Mesendoderm (in vitro differentiated cells): Measurements from ENCODE around the gene XRN1. TPM values are rescaled to one million over a fixed set of nuclear protein-coding genes. Genes with fewer than 3 reads are reported as not detected.

Experiments
- DNase-seq: peaks from one replicate; pipeline ENCODE4 v3.0.0; 2013
- H2AK5ac ChIP-seq: 2 replicates; pipeline ENCODE4 v1.6.1; 2013; ENCODE audit warnings: low read length, inconsistent platforms
- H2BK120ac ChIP-seq: 2 replicates; pipeline ENCODE4 v1.6.1; 2013; ENCODE audit warnings: low read depth, mild to moderate bottlenecking, low read length, moderate library complexity, mixed read lengths
- H2BK15ac ChIP-seq: replicated peaks from 2 replicates; pipeline ENCODE4 v1.6.1; 2013; ENCODE audit warnings: low read depth, mild to moderate bottlenecking, moderate library complexity
- H2BK5ac ChIP-seq: 2 replicates; pipeline ENCODE4 v1.6.1; 2013; ENCODE audit warnings: low read length, inconsistent platforms
- H3K18ac ChIP-seq: 2 replicates; pipeline ENCODE4 v1.6.1; 2013; ENCODE audit warnings: mild to moderate bottlenecking, low read length, mixed read lengths
- H3K23ac ChIP-seq: one replicate; pipeline ENCODE4 v1.6.1; 2013; ENCODE audit warnings: low read length
- H3K27ac ChIP-seq: 2 replicates; pipeline ENCODE4 v1.5.1; 2013; ENCODE audit warnings: low read depth, mild to moderate bottlenecking, inconsistent platforms, low read length, moderate library complexity
- H3K27me3 ChIP-seq: 2 replicates; pipeline ENCODE4 v1.6.1; 2013; ENCODE audit warnings: low read length, control low read depth, mild to moderate bottlenecking, inconsistent platforms; ENCODE audit not compliant: insufficient read depth, poor library complexity
- H3K36me3 ChIP-seq: 2 replicates; pipeline ENCODE4 v1.6.1; 2013; ENCODE audit warnings: low read length, inconsistent platforms; ENCODE audit not compliant: control insufficient read depth, insufficient read depth
- H3K4ac ChIP-seq: one replicate; pipeline ENCODE4 v1.6.1; 2013; ENCODE audit warnings: low read depth, mild to moderate bottlenecking, low read length, moderate library complexity
- H3K4me1 ChIP-seq: 2 replicates; pipeline ENCODE4 v1.6.1; 2013; ENCODE audit warnings: low read depth, low read length, inconsistent platforms; ENCODE audit not compliant: control insufficient read depth
- H3K4me2 ChIP-seq: 2 replicates; pipeline ENCODE4 v1.6.1; 2013; ENCODE audit warnings: low read length
- H3K4me3 ChIP-seq: 2 replicates; pipeline ENCODE4 v1.5.1; 2013; ENCODE audit warnings: mild to moderate bottlenecking, low read length
- H3K56ac ChIP-seq: one replicate; pipeline ENCODE4 v1.6.1; 2013; ENCODE audit warnings: low read length
- H3K79me1 ChIP-seq: 2 replicates; pipeline ENCODE4 v1.6.1; 2013; ENCODE audit warnings: low read length, inconsistent platforms
- H3K79me2 ChIP-seq: 2 replicates; pipeline ENCODE4 v1.6.1; 2013; ENCODE audit warnings: mild to moderate bottlenecking, low read length; ENCODE audit not compliant: control insufficient read depth, insufficient read depth
- H3K9ac ChIP-seq: 2 replicates; pipeline ENCODE4 v1.6.1; 2013; ENCODE audit warnings: low read length, inconsistent platforms
- H4K5ac ChIP-seq: one replicate; pipeline ENCODE4 v1.6.1; 2013; ENCODE audit warnings: low read length
- H4K8ac ChIP-seq: one replicate; pipeline ENCODE4 v1.6.1; 2013; ENCODE audit warnings: low read depth, mild to moderate bottlenecking, control low read depth, low read length, moderate library complexity
- WGBS: extraction: QIAGEN DNeasy Blood & Tissue Kit; methylation state at CpG from one replicate; pipeline ENCODE4 v1.1.7; 2013; ENCODE audit warnings: low lambda C conversion rate, missing lambda C conversion rate; ENCODE audit not compliant: insufficient coverage; ENCODE audit errors: extremely low coverage; 5-methylcytosine and 5-hydroxymethylcytosine counted together
- polyA plus RNA-seq, 2 experiments: library from polyadenylated mRNA; stranded (reverse); fragments of 200-250 nt; gene quantifications; one replicate each; pipeline ENCODE4 v1.2.3, GENCODE V29; 2013

Gene XRN1
- polyA plus RNA-seq (2013, experiment 1 of 2), result 4.7 TPM
- polyA plus RNA-seq (2013, experiment 2 of 2), result 5.7 TPM

DNA sequence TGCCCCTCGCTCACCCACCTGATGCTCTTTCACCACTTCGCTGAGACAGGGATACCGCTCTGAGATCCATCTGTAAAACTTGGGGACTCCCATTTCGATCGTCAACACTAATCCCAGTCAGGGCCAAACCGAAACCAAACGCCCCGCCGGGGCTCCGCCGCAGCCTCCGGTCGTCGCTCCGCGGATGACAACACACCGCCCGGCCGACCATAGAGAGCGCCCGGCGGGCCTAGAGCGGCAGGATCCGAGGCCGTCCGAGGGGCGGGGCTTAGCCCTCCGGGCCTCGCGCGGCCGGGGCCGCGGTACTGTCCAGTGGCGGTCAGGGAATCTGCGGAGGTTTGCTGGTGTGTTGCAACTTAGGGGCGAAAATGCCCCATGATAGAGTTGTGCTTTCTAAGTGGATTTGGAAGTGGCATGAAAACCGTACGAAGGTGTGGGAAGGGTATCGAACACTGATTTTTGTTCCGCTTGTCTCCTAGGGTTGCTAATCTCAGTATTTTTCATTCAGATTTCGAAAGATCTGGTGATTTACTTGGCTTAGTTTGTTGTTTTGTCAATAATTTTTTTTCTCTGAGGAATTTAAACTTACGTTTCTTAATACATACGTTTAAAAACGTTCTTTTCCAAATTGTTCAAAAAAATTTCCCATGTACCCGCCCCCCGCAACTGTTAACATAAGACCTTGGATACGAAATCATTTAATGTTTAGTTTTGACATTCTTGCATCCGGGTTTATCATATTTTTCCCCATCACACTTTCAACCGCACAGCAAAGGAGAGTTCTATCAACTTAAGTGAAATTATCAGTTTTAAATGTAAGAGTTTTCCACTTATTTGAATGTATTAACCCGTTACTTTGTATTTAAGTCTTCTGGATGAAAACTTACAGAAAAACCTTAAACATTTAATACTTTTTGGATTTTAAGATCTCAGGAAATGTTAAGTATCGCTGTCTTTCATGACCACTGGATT is at the start of gene XRN1:
Gene XRN1 (minus strand): TSS at position 186 of the 972 bp plus-strand sequence. CDS start 93 bp downstream, at position 93.
- peak within 1 kb of the TSS; percentile 97 for H3K56ac ChIP-seq
- H2BK120ac ChIP-seq, result no peak within 1 kb of the TSS
- peaks cover 14% of the 10 kb centered on the region for H3K79me2 ChIP-seq
- no peak within 1 kb of the TSS for H2BK5ac ChIP-seq
- peak within 1 kb of the TSS; percentile 35 for H3K23ac ChIP-seq
- H3K27me3 ChIP-seq, result no peaks in the 10 kb centered on the region
- peak; percentile 95 for DNase-seq
- H3K4ac ChIP-seq, result no peak within 1 kb of the TSS
- peak within 1 kb of the TSS; percentile 46 for H3K4me2 ChIP-seq
- peak within 1 kb of the TSS; percentile 94 for H3K9ac ChIP-seq
- no peak within 1 kb of the TSS for H2AK5ac ChIP-seq
- H4K8ac ChIP-seq, result no peak within 1 kb of the TSS
- H3K18ac ChIP-seq, result peak within 1 kb of the TSS; percentile 4
- H3K79me1 ChIP-seq, result peaks cover 13% of the 10 kb centered on the region
- no peaks in the 10 kb centered on the region for H3K36me3 ChIP-seq
- H4K5ac ChIP-seq, result peak within 1 kb of the TSS; percentile 82
- H3K4me3 ChIP-seq, result peak within 1 kb of the TSS; percentile 95
- peak within 1 kb of the TSS; percentile 51 for H3K27ac ChIP-seq
- H3K4me1 ChIP-seq, result no peaks in the 10 kb centered on the region
- H2BK15ac ChIP-seq, result no peak within 1 kb of the TSS
- WGBS, result no CpG with 5 or more reads among the region's 52 CpGs

DNA sequence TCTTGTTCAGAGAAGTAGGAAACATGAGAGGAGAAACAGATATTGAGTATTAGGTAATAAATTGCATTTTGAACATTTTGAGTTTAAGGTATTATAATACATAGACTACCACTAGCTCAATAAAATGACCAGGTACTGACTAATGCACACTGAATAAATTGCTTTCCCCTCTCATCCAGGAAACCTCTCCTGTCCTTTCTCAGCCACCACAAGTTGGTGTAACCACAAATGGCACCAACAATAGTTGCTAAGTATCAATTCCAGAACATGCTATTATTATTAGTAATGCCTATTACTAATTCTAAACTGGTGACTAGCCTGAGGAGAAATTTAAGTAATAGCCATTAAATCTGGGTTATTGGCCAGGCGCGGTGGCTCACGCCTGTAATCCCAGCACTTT is 47.3 kb upstream of the XRN1 start:
- no CpG with 5 or more reads among the region's 3 CpGs for WGBS
- no peaks in the 10 kb centered on the region for H3K36me3 ChIP-seq

GRCh38 chr3:142492184-142492583 is 44.3 kb upstream of the XRN1 start:
- Histone ChIP-seq H3K18ac (no peak overlapping the region), H4K5ac (no peak overlapping the region), H2AK5ac (no peak overlapping the region), H3K4me3 (no peak overlapping the region), H4K8ac (no peak overlapping the region), H3K79me1 (no peaks in the 10 kb centered on the region), H3K36me3 (no peaks in the 10 kb centered on the region), H3K4me1 (no peaks in the 10 kb centered on the region), H2BK120ac (no peak overlapping the region), H2BK5ac (no peak overlapping the region), H3K27me3 (no peaks in the 10 kb centered on the region), H2BK15ac (no peak overlapping the region), H3K56ac (no peak overlapping the region), H3K4me2 (no peak overlapping the region), H3K27ac (no peak overlapping the region), H3K23ac (no peak overlapping the region), H3K79me2 (no peaks in the 10 kb centered on the region), H3K4ac (no peak overlapping the region), H3K9ac (no peak overlapping the region)
- DNase-seq, result no peak
- WGBS, result no CpG with 5 or more reads among the region's 2 CpGs

More for the DNA sequence above, 47.3 kb upstream of the XRN1 start:
- Histone ChIP-seq H3K27ac (no peak overlapping the region), H3K27me3 (no peaks in the 10 kb centered on the region), H3K56ac (no peak overlapping the region), H3K79me1 (no peaks in the 10 kb centered on the region), H3K4ac (no peak overlapping the region), H3K18ac (no peak overlapping the region), H2AK5ac (no peak overlapping the region), H3K79me2 (no peaks in the 10 kb centered on the region), H3K4me1 (no peaks in the 10 kb centered on the region), H4K5ac (no peak overlapping the region), H4K8ac (no peak overlapping the region), H2BK15ac (no peak overlapping the region), H2BK120ac (no peak overlapping the region), H2BK5ac (no peak overlapping the region), H3K4me2 (no peak overlapping the region), H3K23ac (no peak overlapping the region), H3K4me3 (no peak overlapping the region), H3K9ac (no peak overlapping the region)
- no peak for DNase-seq

GRCh38 chr3:142489572-142490323 is 41.9 kb upstream of the XRN1 start:
- H2BK5ac ChIP-seq, result no peak overlapping the region
- H3K18ac ChIP-seq, result no peak overlapping the region
- H3K4me3 ChIP-seq, result no peak overlapping the region
- no peaks in the 10 kb centered on the region for H3K79me1 ChIP-seq
- no peak overlapping the region for H2AK5ac ChIP-seq
- no peak overlapping the region for H3K27ac ChIP-seq
- DNase-seq, result no peak
- H3K79me2 ChIP-seq, result no peaks in the 10 kb centered on the region
- no peak overlapping the region for H3K4me2 ChIP-seq
- no peak overlapping the region for H3K4ac ChIP-seq
- no peak overlapping the region for H2BK120ac ChIP-seq
- H4K8ac ChIP-seq, result no peak overlapping the region
- no peak overlapping the region for H3K9ac ChIP-seq
- H3K27me3 ChIP-seq, result no peaks in the 10 kb centered on the region
- no peak overlapping the region for H3K56ac ChIP-seq
- no peak overlapping the region for H4K5ac ChIP-seq
- H2BK15ac ChIP-seq, result no peak overlapping the region
- no peak overlapping the region for H3K23ac ChIP-seq
- WGBS, result no CpG with 5 or more reads among the region's 5 CpGs
- H3K4me1 ChIP-seq, result no peaks in the 10 kb centered on the region
- no peaks in the 10 kb centered on the region for H3K36me3 ChIP-seq

- Histone ChIP-seq H3K4me2 (no peak overlapping the region), H3K79me2 (no peaks in the 10 kb centered on the region), H3K79me1 (no peaks in the 10 kb centered on the region), H3K4me1 (no peaks in the 10 kb centered on the region), H4K5ac (no peak overlapping the region), H3K9ac (no peak overlapping the region), H3K4ac (no peak overlapping the region), H2BK15ac (no peak overlapping the region), H3K27me3 (no peaks in the 10 kb centered on the region), H3K56ac (no peak overlapping the region), H3K27ac (no peak overlapping the region), H3K4me3 (no peak overlapping the region), H3K23ac (no peak overlapping the region), H2BK120ac (no peak overlapping the region), H2BK5ac (no peak overlapping the region), H4K8ac (no peak overlapping the region), H3K18ac (no peak overlapping the region), H3K36me3 (no peaks in the 10 kb centered on the region), H2AK5ac (no peak overlapping the region)
- WGBS, result no CpG with 5 or more reads among the region's 4 CpGs
- no peak for DNase-seq
These were observed 37.1 kb upstream of the XRN1 start for GRCh38 chr3:142484912-142485435.
